ENCODE measurements around the gene ETV3L.

ETV3L gene

DNA sequence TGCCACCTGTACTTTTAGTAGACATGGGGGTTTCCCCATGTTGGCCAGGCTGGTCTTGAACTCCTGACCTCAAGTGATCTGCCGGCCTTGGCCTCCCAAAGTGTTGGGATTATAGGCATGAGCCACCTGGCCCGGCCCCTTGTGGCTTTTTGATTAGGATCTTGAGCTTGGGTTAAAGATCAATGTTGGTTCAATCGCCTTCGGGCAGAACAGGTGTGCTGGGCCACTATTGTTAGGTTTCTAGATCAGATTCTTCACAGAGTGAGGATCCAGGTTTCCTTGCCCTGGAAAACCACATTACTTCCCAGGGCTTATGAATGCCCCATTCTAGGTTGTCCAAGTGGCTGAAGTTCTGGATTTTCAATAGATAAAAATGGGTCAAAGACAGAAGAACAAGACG is 32.5 kb upstream of the ETV3L start:
- no peak for DNase-seq (ENCODE audit: low read depth in 2 of 2)

DNA sequence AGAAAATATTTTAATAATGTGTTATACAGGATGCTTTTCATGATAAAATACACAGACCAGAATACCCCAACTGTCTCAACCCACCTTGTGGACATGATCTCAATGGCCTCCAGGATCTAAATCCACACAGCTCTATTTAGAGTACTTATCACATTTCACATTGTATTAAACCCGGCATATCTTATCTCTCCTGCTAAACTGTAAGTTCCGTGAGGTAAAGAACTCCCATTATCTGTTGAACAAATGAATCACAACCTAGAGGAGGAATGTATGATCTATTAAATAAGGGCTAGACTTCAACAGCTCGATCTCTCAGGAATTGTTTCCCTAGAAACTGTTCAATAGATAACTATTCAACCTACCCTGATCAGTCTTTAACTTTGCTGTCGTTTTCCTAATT is 31.7 kb upstream of the ETV3L start:
- DNase-seq (ENCODE audit: low read depth in 2 of 2): no peak

DNA sequence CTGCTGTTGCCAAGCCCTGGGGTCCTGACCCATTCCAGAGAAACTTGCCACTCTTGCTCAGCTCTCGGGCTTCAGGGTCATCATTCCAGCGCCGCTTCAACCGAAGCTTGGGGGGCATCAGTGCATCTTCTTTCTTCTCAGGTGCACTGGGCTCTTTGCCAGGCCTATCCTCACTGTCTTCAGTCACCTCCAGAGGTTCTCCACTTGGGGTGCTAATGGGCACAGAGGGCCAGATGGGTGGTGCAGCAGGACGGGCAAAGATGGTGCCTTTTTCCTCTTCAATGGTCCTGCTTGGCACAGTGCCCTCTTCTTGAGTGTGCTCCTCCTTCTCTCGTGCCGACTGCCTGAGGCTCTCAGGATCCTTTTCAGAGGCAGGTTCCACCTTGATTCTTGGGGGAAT is 25.2 kb upstream of the ETV3L start:
- DNase-seq (ENCODE audit: low read depth in 2 of 2): no peak

DNA sequence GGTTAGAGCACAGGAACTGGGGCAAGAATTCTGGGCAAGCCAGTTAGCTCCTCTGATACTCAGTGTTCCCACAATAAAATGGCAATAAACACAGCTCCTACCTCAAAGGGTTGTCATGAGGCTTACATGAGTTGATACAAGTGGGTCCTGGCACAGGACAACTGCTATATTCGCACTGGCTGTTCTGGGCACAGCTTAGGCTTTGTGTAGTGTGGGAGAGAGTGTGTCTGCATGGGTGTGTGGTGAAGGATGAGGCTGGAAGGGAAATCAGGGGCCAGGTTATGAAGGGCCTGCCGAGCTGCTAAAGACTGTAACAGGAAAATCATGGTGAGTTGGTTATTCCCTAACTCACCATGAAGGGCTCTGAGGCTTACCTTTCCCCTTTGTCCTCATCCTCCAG is 19.8 kb upstream of the ETV3L start:
- no peak for DNase-seq (ENCODE audit: low read depth in 2 of 2)

DNA sequence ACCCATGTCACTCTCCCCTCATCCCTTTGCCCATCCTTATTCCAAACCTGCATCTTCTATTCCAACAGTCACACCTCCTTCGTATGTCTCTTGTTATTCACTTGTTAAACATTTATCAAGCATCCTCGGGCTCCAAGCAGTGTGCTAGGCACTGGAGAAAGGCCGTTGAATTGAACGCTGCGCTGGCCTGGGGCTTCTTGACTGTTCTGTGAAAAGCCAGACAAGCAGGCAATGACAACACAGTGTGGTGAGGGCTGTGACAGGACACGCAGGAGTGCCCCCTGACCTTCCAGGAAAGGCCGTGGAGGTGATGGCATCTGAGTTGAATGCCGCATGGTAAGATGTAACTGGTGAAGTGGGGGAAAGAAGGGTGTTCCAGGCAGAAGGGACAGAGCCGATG is 19.4 kb upstream of the ETV3L start:
- no peak for DNase-seq (ENCODE audit: low read depth in 2 of 2)

DNA sequence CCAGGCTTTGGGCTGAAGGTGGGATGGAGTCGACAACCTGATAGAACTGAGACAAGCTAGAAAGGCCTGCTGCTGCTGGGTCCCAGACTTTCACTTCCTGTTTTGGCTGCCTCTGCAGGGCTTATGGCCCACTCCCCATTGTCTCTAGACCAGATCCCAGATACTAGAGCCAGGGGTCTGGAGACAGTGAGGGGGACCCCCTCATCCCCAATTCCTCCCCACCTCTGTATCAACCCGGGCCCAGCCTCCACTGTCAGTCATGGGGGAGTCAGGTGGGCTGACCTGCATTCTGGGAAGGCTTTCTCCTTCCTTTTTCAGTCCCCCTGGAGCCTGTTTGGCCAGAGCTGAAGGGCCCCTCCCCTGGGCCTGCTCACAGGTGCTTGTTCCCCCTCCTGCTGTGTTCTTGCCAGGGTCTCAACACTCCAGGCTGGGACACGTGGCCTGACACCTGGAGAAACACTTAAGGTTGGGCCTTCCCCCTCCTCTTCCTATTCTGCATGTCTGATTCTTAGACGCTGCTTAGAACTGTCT is 18.0 kb upstream of the ETV3L start:
- no peak for DNase-seq (ENCODE audit: low read depth in 2 of 2)

DNA sequence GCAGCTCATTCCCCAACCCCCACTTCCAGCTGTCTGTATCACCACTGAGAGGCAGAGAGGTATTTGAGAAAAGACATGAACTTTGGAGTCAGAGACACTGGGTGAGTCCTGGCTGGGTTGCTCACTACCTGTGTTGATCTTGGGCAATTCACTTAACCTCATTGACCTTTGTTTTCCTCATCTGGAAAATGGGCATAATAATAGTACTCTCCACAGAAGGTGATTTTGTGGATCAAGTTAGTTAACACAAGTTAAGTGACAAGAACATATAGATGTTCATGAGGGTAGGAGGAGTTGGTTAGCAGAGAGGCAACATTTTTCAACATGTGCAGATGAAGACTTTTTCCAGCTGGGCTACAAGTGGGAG is 17.1 kb upstream of the ETV3L start:
- DNase-seq (ENCODE audit: low read depth in 2 of 2): no peak

DNA sequence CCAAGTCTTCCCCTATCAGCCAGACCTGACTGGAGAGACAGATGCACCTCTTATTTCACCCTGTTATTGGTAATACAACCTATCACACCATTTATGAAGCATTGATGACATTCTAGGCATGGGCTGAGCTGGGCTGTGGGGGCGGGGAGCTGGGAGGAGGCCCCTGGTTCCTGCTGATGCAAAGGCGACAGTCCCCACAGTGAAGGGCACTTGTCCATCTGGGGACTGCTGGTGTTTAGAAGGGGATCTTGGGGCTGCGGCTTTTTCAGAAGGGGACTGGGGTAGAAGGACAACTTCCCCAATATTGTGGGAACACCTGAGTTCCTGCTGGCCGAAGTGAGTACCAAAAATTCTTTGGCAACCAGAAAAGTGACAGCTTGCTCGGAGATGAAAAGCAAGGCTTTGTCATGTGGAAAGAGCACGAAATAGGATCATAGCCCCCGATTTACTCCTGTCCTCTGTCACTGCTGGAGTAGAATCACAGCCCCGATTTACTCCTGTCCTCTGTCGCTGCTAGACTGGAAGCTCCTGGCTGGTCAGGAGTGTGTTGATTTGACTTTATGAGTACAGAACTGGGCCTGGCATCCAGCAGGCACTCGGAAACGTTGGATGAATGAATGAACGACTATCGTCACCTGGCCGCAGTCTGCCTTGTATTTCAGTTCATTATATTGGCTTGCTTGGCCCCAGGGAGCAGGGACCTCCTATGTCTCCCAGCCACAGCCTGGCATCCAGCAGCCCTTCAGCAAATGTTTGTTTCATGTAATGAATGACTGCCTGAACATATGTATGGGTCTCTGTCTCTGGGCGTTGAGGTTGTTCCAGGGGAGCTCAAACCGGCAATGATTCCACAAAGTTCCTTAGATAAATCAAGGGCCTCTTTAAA is 16.5 kb upstream of the ETV3L start:
- DNase-seq (ENCODE audit: low read depth in 2 of 2): no peak

DNA sequence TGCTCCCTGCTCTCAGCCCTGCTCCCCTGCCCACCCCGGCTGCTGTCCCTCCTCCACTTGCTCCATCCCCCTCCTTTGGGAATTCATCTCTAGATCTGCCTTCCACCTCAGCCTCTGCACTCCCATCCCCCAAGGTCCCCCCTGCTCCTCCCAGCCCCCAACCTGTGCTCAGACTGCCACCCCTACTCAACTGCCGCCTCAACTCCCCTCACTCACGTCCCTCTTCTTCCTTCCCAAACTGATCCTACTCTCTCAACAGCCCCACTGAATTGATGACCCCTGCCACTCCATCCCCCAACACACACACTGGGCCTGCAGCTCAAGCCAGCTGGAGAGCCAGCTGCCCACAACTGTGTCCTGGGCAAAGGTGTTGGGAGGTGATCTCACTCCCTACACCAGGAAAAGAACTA is 15.8 kb upstream of the ETV3L start:
- DNase-seq (ENCODE audit: low read depth in 2 of 2): no peak

DNA sequence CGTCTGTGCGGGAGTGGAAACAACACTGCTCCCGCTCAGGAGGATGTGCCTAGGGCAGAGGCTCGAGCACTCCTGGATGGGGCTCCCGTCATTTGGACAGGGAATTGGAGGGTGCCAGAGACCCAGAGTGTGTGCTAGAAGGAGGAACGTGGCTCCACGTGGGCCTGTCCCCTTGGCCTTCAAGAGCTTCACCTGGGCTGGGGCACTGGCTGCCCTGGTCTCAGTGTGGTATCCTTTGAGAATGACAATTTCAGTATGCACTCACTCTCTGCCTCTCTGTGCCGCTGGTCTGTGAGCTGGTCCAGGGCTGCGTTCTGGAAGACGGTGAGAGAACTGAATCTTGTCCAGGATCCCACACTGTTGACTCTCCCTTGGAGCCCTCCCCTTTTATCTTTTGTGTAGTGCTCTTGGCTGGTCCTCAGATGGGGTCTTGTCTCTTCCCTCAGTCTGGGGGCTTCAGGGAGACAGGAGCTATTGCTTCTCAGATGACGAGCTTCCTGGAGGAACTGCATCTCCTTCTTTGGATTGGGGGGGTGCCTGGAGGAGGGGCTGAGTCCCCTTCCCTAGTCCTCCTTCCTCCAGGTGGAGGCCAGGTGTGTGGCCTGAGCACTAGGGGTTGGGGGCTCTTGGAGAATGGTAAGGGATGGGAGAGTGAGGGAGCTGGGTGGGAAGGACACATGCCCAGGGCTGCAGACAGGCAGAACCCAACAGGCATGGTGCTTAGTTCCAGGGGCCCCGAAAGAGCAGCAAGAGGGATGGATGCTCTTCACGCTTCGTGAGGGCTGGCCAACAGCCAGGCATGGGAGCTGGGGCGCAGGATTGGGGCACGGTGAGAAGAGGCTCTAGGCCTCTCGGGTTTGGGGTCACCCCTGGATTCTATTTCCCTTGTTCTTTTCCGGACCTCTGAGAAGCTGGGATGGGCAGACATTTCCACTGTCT is 14.8 kb upstream of the ETV3L start:
- no peak for DNase-seq (ENCODE audit: low read depth in 2 of 2)

DNA sequence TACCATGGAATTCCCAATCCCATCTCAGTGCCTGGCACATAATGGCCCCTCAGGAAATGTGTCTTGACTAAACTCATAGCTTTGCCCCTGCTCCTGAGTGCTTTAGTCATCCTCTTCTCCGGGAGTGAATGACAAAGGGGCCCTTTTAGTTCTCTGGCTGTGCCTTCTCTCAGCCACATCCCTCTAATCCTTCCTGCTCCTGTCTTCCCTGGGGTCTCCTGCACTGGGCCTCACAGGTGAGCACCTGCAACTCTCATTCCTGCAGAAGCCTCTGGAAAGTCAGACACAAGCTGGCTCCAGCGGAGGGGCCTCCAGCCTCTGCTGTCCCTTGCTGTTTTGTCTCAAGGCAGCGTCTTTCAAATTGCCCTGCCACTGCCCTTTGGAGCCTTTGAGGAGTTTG is 14.0 kb upstream of the ETV3L start:
- no peak for DNase-seq (ENCODE audit: low read depth in 2 of 2)

DNA sequence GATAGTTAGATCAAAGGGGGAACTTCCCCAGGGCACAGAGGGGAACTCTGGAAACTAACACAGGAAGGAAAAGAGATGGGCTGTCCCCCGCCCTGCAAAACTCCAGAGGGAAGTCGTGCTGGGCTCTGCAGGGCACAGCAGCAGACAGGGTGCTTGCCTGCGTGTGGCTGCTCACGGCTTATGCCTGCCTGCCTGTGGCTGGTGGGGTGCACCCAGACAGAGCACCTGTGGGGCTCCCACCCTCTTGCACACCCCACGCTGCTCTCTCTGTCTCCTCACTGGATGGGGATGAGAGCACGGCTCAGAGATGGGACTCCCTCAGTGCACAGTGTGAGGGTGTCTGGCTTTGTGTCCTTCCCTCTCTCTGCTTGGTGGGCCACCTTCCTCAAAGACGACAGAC is 13.5 kb upstream of the ETV3L start:
- no peak for DNase-seq (ENCODE audit: low read depth in 2 of 2)

DNA sequence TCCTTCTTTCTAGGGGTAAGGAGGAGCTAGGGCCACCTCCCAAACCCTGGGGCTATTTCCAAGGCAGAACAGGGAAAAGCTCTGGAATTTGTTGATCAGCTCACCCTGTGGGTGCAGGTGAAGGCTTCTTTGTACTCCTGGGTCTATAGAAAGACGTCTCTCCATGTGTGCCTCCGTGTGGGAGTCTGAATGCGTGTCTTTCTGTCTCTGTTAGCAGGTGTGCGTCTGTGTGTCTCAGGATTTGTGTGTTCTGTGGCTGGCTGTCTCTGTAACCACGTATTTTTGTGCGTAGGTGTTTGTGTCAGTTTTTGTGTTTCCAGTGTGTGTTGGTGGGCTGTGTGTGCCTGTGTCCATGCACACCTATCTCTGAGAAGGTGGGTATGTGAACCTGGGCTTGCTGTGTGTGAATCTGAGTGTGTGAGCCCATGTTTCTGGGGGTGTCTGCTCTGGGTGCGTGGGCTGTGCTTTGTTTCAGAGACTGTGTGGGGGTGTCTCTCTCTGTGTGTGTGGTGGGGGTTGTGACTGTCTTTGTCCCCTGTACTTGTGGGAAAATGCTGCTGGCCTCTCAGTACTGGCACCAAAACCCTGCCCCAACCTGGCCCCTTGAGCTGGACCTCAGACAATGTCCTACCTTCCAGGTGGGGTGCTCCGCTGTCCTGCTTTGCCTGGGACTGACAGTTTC is 12.7 kb upstream of the ETV3L start:
- no peak for DNase-seq (ENCODE audit: low read depth in 2 of 2)

DNA sequence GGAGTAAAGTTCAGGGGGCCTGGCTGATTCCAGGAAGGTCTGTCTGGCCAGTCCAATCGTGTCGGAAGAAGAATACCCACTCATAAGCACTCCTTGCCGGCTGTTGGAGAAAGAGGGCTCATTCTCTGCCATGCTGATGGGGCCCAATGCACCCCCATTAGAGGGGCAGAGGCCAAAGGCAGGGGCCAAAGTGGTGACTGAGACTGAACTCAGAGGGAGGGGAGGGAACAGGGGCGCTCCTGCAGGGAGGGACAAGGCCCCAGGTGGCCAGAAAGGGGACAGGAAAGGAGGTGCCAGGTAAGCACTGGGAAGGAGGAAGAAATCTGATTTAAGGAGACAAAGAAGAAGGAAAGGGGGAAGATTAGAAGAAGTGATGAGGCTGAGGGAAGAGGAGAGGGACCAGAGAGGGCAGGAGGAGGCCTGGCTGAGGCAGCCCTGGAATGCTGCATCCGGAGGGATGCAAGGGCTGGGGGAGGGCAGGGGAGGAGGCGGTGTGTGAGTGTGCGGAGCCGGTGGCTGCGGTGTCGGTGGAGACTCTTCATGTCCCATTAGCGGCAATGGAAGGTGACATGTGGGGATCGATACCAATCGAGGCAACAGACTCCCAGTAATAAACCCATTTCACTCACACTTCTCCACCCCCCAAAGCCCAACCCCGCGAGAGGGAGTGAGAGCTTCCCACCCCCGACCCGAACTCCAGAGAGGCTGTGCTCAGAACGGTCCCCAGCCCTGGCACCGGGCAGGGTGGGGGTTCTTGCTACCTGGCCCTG is 12.0 kb upstream of the ETV3L start:
- DNase-seq (ENCODE audit: low read depth in 2 of 2): no peak

DNA sequence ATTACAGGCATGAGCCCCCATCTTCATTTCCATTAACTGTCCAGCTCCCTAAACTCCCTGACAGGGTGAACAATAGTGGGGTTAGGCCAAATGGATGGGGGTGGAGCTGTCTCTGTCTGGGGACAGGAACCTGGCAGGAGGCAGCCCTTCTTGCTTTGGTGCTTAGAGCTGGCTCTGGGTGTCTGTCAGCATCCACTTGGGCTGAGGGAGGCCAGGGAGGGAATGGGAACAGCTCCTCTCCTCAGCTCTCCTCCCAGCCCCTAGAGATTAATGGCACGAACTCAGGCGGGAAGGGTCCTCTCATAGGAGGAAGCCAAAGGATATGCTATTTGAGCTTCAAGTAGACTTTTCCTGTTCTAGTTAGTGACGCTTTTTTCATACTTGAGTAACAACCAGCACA is 11.1 kb upstream of the ETV3L start:
- no peak for DNase-seq (ENCODE audit: low read depth in 2 of 2)

DNA sequence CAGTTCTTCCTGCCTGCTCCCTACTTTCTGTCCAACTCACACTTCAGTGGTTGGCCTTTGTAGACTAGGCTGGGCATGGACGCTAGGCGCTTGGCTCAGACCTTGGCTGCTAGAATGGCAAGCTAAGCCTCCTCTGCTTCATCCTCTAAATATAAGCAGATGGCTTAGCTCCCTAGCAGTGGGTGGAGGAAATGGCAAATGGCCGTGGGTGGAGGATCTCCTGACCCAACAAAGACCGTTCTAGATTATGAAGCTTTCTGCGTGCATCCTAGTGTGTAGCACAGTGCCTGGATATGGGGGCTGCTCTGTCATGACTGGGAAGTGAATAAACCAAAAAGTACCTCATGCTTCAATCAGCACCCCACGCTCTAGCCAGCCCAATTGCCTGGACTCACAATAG is 10.4 kb upstream of the ETV3L start:
- DNase-seq (ENCODE audit: low read depth in 2 of 2): no peak

DNA sequence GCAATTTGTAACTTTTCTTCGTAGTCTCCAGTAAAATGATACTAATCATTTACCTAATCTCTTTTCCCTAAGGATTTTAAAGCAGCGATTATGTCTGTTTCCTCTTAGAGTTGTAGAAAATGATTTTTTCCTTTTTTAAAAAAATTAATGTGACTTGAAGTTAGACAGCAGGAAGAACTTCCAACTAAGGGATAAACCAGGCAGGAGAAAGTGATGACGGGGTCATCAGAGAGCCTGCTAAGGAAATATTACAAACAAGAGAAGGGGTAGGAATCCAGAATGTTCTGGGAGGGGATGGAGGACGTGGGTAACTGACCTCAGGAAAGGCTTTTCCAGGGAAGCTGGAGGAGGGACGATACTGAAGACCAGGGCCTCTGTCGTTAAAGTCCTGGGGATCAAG is 8.8 kb upstream of the ETV3L start:
- DNase-seq (ENCODE audit: low read depth in 2 of 2): no peak

DNA sequence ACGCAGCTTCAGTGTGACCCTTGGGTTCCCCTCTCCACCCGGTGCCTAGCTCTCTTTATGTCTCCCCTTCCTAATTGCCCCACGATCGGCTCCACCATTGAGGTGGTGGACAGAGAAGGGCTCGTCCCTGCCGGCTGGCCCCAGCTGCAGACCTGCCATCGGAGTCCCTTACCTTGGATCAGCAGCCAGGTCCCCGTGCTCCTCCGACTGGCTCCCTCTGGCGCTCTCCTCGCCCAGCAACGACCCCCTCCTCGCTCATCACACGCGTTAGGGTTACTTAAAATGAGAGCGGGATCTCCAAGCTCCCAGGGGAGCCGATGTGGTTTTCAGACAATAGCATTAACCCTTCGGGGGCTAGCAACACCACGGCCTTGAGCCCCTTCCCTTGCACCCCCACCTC is 8.1 kb upstream of the ETV3L start:
- DNase-seq (ENCODE audit: low read depth in 2 of 2): no peak

DNA sequence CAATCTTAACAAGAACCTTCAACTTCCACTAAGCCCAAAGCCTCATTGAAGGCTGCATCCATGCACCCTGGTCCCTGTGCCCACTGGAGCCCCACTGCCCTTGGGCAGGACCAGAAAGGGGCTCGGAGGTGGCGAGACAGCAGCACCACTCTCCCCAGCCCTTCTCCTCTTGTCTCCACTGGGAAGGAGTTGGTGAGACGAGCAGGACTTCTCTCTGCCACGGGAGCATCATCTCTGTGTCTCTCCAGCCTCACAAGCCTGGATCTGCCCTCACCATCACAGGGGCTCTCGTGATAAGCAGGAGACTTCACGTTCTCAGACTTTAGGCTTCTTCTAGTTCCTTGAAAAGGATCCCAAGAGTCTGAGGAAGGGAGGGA is 7.2 kb upstream of the ETV3L start:
- DNase-seq (ENCODE audit: low read depth in 2 of 2): no peak

DNA sequence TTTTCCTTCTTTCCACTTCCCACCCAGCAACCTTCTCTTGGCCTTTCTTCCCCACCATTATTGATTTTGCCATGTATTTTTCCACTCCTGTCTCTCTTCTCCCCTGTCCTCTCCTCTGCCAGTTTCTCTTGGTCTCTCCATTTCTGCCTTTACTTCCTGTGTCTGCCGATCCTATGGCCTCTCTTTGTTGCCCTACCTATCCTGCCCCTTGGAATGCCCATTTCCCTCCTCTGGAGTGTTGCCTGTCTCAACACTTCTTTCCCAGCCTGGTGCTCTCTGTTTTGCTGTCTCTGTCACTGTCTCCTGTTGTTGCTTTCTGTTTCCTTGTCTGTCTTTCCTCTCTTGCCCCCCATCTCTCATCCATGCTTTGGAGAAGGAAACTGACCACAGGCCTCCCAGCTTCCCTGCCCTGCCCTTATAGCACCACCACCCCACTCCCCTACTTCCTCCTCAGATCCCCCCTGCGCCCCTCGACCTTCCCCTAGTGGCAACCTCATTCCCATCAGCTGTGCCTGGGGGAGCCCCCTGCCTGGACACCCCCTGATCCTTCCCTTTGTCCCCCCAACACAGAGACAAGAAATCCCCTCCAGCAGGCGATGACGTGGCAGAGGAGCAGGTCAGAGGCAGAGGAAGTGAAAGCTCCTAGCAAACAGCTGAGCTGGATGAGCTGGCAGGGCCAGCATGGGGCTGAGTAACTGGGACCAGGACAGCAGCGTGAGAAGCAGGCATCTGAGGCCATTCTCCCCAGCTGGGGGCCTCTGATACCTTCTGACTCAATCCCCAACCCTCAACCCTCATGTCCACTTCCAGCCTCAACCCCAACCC is 6.6 kb upstream of the ETV3L start:
- peak; percentile 22 to 33 for DNase-seq (ENCODE audit: low read depth in 2 of 2)

All from fibroblast of skin of left biceps (primary cell).